Measurements from ENCODE around the gene CAGE1. TPM values are rescaled to one million over a fixed set of nuclear protein-coding genes. Genes with fewer than 3 reads are reported as not detected.

CAGE1 gene
- under 1 TPM; 0.10 TPM for total RNA-seq

DNA sequence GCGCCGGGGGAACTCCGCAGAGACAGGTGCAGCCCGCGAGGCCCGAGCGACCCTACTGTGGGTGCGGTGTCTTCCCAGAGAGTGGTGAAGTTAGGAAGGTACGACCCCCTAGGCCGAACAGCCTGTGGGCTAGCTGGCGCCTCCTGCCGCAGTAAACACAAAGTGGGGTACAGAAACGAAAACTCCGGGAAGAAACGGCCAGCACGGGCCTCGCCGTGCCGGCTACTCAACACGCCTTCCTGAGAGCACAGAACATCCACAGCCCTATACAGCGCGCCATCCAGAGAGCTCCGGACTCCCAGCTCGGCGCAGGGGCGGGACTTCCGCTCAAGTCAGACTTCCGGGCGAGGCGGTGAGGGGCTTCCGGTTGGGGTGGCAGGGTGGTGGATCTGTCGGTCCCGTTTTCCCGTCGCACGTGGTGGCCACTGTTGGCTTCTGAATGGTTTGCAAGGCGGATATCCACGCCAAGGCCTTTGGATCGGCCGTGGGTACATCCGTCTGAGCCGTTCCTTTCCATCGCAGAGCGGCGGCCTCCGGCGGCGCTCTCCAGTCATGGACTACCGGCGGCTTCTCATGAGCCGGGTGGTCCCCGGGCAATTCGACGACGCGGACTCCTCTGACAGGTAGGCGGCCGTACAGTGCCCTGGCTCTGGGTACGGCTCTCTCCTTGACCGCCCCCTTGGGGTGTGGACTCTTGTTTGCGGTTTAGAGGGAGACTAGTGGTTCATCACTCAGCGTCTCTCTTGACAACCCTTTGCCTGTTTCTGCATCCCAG lies at the start of gene CAGE1, which contains the start of gene RIOK1:
Gene CAGE1, minus strand, starts transcription at position 292 of the 775 bp plus-strand sequence. CDS start 2,569 bp downstream, outside the sequence.
Gene RIOK1, plus strand, starts transcription at position 358 of the 775 bp plus-strand sequence. Its CDS starts 195 bp downstream, at position 553.
- H3K27ac Mint-ChIP-seq: peak within 1 kb of the TSS; percentile 99
- H3K36me3 Mint-ChIP-seq: peaks cover 33% of the 10 kb centered on the region
- H3K4me1 Mint-ChIP-seq: peaks cover 43% of the 10 kb centered on the region
- H3K4me3 Mint-ChIP-seq: peak within 1 kb of the TSS; percentile 92
- H3K9me3 Mint-ChIP-seq: no peaks in the 10 kb centered on the region
- DNase-seq: peak; percentile 97
- H3K27me3 Mint-ChIP-seq: no peaks in the 10 kb centered on the region

DNA sequence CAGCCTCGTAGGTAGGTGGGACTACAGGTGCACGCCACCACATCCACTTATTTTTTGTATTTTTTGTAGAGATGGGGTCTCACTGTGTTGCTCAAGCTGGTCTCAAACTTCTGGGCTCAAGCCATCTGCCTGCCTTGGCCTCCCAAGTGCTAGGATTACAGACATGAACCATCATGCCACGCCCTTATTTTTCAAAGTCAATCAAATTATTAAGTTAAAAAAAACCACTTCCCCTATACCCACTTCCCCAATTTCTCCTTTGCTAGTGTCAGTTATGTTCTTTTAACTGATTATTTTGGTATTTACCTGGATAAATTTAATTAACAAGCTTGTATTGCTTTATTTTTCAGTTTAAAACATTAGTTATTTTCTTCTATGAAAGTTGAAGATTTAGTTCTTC lies 49.7 kb upstream of the CAGE1 start:
- peaks cover 4% of the 10 kb centered on the region for H3K9me3 Mint-ChIP-seq

DNA sequence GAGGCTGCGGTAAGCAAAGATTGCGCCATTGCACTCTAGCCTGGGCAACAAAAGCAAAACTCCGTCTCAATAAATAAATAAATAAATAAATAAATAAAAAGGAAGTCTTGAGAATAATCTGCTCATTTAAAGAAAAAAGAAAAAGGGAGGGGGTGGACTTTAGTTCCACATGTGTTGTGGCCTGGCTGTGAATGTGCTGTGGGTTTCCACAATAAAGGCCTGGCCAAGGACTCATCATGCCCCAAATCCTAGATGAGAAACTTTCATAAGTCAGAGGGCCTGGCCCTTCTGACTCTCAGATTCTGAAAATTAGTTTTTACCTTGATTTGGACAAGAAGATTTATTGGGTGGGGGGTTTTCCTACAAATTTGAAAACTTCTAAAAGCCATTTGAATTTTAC lies 48.5 kb upstream of the CAGE1 start:
- DNase-seq: no peak
- no peak overlapping the region for H3K4me3 Mint-ChIP-seq
- peaks cover 4% of the 10 kb centered on the region for H3K27me3 Mint-ChIP-seq
- peaks cover 4% of the 10 kb centered on the region for H3K9me3 Mint-ChIP-seq
- H3K27ac Mint-ChIP-seq: no peak overlapping the region
- peaks cover 19% of the 10 kb centered on the region for H3K4me1 Mint-ChIP-seq
- peaks cover 5% of the 10 kb centered on the region for H3K36me3 Mint-ChIP-seq

More for the DNA sequence above, 49.7 kb upstream of the CAGE1 start:
- Mint-ChIP-seq H3K27me3 (peaks cover 4% of the 10 kb centered on the region), H3K4me1 (peaks cover 19% of the 10 kb centered on the region), H3K4me3 (no peak overlapping the region), H3K36me3 (peaks cover 5% of the 10 kb centered on the region), H3K27ac (no peak overlapping the region)
- no peak for DNase-seq

DNA sequence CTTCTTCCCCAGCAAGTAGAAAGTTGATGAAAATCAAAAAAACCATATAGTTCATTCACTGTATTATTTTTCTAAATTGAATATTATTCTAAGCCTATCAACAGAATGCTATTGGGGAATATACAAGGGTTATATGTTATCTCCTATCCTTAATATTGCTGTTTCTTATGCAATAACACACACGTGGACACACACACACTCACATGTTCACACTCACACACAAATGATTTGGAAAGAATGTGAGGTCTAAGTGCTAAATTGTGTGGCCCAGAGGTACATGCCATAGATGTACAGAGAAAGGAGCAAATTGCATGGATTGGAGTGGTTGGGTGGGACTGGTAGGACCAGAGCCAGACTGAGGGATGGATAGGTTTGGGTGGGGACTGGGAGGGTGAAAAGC lies 45.1 kb upstream of the CAGE1 start:
- Mint-ChIP-seq H3K27ac (no peak overlapping the region), H3K9me3 (peaks cover 4% of the 10 kb centered on the region), H3K4me1 (peaks cover 15% of the 10 kb centered on the region), H3K36me3 (peaks cover 5% of the 10 kb centered on the region), H3K4me3 (no peak overlapping the region), H3K27me3 (peaks cover 4% of the 10 kb centered on the region)
- no peak for DNase-seq

DNA sequence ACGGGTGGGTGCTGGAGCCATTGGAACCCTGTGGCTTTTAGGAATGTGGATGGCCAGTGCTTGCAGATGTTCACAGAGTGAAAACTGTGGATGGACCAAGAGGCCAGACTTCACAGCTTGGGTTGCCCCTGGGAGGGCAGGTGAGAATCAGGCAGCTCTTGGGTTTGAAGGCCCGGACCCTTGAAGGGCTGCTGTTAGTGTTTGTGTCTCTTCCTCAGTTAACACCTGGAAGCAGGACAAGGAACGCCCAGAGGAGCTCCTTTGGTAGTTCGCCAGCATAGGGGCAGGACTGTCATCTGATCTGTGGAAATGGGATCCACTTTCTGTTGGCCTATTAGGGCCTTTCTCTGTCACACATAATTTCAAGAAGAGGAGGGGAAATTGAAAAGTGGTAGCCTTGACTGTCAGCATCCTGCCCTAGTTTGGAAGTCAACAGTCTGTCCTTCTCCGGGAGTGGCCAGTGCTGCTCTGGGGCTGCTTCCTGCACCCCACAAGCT lies 43.6 kb upstream of the CAGE1 start:
- no peak overlapping the region for H3K27ac Mint-ChIP-seq
- H3K4me1 Mint-ChIP-seq: peaks cover 3% of the 10 kb centered on the region
- DNase-seq: no peak
- peaks cover 5% of the 10 kb centered on the region for H3K36me3 Mint-ChIP-seq
- no peak overlapping the region for H3K4me3 Mint-ChIP-seq
- peaks cover 4% of the 10 kb centered on the region for H3K27me3 Mint-ChIP-seq
- H3K9me3 Mint-ChIP-seq: peaks cover 4% of the 10 kb centered on the region

DNA sequence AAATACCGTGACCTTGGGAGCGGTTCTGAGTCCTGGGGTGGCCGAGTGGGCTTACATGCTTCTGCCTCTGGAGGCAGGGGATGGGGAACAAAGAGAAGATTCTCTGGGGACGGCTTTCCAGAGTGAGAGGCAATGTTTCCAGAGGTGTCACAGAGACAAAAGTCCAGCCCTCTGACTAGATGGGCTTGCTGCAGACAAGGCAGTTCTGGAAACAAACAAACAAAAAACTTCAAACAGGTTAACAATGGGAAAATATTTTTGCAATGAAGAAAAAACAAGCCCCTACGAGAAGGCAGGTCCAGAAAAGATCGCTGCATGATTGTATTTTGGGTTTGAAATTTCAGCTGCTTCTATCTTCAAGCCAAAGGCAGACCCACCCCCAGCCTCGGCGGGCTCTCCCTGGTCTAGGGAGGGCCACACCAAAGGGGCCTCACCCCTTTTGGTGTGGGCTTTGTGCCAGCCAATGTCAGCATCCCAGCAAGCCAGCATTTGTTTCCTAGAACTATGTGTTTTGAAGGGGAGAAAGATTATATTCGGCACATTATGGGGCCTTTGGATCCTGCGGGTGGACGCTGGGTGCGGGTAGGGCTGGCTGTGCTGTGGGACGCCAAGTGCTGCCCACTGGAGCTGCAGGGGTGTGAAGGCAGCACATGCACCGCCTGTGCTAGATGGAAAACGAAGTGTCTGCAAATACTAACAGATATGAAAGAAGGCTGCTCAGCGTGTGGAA lies 43.0 kb upstream of the CAGE1 start:
- Mint-ChIP-seq H3K4me3 (no peak overlapping the region), H3K36me3 (peaks cover 5% of the 10 kb centered on the region), H3K4me1 (peaks cover 2% of the 10 kb centered on the region), H3K27ac (no peak overlapping the region), H3K27me3 (peaks cover 4% of the 10 kb centered on the region), H3K9me3 (peaks cover 4% of the 10 kb centered on the region)
- DNase-seq: no peak

DNA sequence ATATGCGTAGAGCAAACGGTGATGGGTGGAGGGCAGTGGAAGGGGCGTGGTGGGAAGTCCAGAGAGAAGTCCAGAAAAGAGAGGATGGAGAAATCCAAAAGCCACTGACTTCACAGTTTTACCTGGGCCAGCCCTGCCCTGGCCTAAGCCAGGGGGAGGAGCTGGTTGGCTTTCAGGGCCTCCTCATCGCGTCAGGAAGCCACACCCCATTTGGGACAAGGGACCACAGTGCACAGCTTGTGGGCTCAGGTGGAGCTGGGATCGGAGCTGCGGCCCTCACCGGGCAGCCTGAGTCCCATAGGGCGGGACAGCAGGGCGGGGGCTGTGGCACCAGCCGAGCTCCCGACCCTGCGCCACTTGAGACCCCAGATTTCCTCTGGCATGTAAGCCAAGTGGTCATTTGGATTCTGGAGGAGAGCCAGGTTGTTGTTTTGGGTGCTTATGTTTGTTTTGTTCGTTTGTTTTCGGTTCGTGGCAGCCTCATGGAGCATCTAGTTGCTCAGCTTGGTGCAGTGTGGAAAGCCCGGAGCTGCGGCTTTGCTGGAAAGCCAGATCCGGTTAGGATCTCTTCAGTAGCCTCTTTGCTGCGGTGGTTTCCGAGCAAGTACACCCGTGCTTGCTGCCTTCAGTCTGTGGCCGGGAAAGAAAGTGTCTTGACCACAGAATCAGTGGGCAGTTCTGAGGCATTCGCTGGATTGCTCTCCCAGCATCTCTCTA lies 42.3 kb upstream of the CAGE1 start:
- Mint-ChIP-seq H3K4me3 (no peak overlapping the region), H3K9me3 (peaks cover 4% of the 10 kb centered on the region), H3K36me3 (peaks cover 5% of the 10 kb centered on the region), H3K4me1 (no peaks in the 10 kb centered on the region), H3K27me3 (peaks cover 4% of the 10 kb centered on the region), H3K27ac (no peak overlapping the region)
- no peak for DNase-seq

DNA sequence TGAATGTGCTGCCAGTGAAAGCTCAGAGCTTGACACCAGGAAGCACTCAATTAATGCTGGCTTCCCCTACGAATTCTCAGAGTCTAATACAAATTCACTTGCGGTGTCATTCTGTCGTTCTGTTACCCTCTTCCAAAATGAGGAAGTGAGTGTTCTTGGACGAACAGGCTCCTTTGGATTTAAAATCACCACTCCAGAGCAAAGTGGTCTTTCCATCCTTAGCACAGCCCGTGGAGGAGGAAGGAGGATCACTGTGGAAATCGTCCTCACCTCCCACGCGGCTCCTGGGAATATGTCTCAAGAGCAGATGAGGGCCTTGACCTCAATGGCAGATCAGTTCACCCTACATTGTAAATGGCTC lies 41.8 kb upstream of the CAGE1 start:
- H3K9me3 Mint-ChIP-seq: peaks cover 4% of the 10 kb centered on the region
- H3K4me3 Mint-ChIP-seq: no peak overlapping the region
- DNase-seq: no peak
- peaks cover 5% of the 10 kb centered on the region for H3K36me3 Mint-ChIP-seq
- peaks cover 4% of the 10 kb centered on the region for H3K27me3 Mint-ChIP-seq
- H3K4me1 Mint-ChIP-seq: no peaks in the 10 kb centered on the region
- H3K27ac Mint-ChIP-seq: no peak overlapping the region

DNA sequence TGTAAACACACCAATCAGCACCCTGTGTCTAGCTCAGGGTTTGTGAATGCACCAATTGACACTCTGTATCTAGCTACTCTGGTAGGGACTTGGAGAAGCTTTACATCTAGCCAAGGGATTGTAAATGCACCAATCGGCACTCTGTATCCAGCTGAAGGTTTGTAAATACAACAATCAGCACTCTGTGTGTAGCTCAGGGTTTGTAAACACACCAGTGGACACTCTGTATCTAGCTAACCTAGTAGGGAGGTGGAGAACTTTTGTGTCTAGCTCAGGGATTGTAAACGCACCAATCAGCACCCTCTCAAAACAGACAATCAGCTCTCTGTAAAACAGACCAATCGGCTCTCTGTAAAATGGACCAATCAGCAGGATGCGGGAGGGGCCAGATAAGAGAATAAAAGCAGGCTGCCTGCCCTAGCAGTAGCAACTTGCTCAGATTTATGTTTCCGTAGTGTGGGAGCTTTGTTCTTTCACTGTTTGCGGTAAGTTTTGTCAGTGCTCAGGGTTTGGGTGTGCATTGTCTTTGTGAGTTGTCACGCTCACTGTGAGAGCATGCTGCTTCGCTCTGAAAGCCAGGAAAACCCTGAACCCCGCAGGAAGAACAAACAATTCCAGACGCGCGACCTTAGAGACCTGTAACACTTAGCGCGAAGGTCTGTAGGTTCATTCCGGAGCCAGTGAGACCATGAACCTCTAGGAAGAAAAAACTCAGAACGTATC lies 37.1 kb upstream of the CAGE1 start:
- Mint-ChIP-seq H3K4me3 (no peak overlapping the region), H3K9me3 (no peaks in the 10 kb centered on the region), H3K27ac (no peak overlapping the region), H3K4me1 (no peaks in the 10 kb centered on the region), H3K36me3 (no peaks in the 10 kb centered on the region), H3K27me3 (no peaks in the 10 kb centered on the region)
- DNase-seq: no peak

DNA sequence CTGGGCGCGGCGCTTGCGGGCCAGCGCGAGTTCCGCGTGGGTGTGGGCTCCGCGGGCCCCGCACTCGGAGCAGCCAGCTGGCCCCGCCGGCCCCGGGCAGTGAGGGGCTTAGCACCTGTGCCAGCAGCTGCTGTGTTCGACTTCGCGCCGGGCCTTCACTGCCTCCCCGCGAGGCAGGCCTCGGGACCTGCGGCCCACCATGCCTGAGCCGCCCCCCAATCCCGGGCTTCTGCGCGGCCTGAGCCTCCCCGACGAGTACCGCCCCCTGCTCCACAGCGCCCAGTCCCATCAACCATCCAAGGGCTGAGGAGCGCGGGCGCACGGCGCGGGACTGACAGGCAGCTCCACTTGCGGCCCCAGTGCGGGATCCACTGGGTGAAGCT lies 36.3 kb upstream of the CAGE1 start:
- H3K27ac Mint-ChIP-seq: no peak overlapping the region
- no peaks in the 10 kb centered on the region for H3K9me3 Mint-ChIP-seq
- H3K36me3 Mint-ChIP-seq: no peaks in the 10 kb centered on the region
- H3K4me1 Mint-ChIP-seq: no peaks in the 10 kb centered on the region
- H3K4me3 Mint-ChIP-seq: no peak overlapping the region
- DNase-seq: no peak
- no peaks in the 10 kb centered on the region for H3K27me3 Mint-ChIP-seq

DNA sequence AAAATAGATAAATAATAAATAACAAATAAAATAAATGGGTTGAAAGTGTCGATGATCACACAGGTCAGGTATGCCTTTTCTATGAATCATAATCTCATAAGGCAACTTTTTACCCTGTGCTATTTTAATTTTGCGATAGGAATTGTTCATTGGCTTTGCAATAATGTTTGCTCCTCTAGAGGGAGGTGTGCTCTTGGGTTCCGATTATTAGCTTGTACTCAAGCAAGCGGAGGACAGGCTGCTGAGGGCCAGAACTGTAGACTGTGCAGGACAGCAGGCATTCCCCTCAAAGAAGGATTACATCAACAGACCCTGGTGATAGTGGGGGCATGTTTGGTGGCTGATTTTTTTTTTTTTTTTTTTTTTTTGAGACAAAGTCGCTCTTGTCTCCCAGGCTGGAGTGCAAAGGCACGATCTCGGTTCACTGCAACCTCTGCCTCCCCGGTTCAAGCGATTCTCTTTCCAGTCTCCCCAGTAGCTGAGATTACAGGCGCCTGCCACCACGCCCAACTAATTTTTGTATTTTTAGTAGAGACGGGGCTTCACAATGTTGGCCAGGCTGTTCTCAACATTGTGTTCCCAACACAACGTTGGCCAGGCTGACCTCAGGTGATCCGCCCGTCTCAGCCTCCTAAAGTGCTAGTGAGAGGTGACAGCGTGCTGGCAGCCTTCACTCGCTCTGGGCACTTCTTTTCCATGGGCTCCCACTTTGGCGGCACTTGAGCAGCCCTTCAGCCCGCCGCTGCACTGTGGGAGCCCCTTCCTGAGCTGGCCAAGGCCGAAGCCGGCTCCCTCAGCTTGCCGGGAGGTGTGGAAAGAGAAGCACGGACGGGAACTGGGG lies 35.6 kb upstream of the CAGE1 start:
- H3K36me3 Mint-ChIP-seq: no peaks in the 10 kb centered on the region
- H3K9me3 Mint-ChIP-seq: no peaks in the 10 kb centered on the region
- H3K27me3 Mint-ChIP-seq: no peaks in the 10 kb centered on the region
- H3K4me1 Mint-ChIP-seq: no peaks in the 10 kb centered on the region
- H3K4me3 Mint-ChIP-seq: no peak overlapping the region
- H3K27ac Mint-ChIP-seq: no peak overlapping the region
- DNase-seq: no peak

DNA sequence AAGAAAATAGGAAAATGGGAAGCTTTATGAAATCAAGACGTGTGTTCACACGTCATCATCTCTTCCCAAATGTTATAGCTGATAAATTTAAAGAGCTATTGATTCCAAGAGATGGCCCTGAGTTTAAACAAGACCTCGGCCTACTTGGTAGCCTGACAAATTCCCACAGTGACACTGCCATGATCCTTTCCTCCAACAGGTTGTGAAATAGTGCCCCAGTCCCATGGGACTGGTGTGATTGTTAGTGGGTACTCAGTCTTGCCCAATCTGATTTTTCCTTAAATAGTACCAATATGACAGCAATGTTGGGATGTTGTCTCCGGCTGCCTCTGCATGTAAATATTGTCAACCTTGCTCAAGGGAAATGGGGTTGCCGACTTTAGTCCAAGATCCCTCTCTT lies 34.5 kb upstream of the CAGE1 start:
- Mint-ChIP-seq H3K4me3 (no peak overlapping the region), H3K9me3 (no peaks in the 10 kb centered on the region), H3K27me3 (no peaks in the 10 kb centered on the region), H3K27ac (no peak overlapping the region), H3K4me1 (no peaks in the 10 kb centered on the region), H3K36me3 (peaks cover 3% of the 10 kb centered on the region)
- no peak for DNase-seq

DNA sequence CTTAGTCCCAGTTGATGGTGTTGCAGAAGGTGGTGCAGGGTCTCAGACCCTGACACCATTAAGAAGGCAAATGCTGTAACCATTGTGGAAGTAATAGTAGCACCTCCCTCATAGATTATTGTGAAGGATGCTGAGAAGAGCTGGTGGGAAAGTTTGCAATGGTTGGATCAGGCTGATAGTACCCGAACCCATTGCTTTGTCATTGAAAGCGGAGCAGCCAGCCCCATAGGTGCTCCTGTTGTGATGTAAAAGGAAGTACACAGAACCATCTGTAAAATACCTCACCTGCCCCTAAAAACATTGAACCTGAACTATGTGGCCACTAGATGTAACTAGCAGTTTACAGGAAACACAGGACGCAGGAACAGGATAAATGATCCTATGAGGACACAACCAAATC lies 31.5 kb upstream of the CAGE1 start:
- H3K27me3 Mint-ChIP-seq: no peaks in the 10 kb centered on the region
- no peak for DNase-seq
- H3K27ac Mint-ChIP-seq: no peak overlapping the region

DNA sequence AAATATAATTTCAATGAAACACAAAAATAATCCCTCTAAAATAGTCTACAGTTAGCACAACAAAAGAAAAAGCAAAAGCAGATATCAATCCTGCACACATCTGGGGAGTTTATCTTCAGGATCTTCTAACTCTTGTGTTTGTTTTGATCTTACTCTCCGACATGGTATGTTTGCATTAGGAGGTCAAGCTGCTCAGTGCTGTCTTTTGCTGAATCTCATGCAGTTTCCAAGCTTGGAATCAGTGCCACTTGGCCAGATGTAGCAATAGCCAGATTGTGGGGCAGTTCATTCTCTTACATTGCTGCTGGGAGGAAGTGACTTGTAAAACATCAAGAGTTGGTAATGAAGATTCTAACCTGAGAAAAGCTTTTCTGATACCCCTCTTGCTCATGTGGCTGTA lies 29.5 kb upstream of the CAGE1 start:
- Mint-ChIP-seq H3K4me1 (no peaks in the 10 kb centered on the region), H3K36me3 (peaks cover 24% of the 10 kb centered on the region), H3K27ac (no peak overlapping the region), H3K27me3 (no peaks in the 10 kb centered on the region), H3K9me3 (no peaks in the 10 kb centered on the region), H3K4me3 (no peak overlapping the region)
- no peak for DNase-seq

More for the DNA sequence above, 31.5 kb upstream of the CAGE1 start:
- Mint-ChIP-seq H3K4me3 (no peak overlapping the region), H3K36me3 (peaks cover 13% of the 10 kb centered on the region), H3K4me1 (no peaks in the 10 kb centered on the region), H3K9me3 (no peaks in the 10 kb centered on the region)
